ENCODE measurements around the gene AP4S1. TPM values are rescaled to one million over a fixed set of nuclear protein-coding genes. Genes with fewer than 3 reads are reported as not detected.

Gene AP4S1
- total RNA-seq, 1 donor, result 5.6 TPM

GRCh38 chr14:31026077-31026449 is 614 bp downstream of the AP4S1 start, which contains the start of gene STRN3:
STRN3 (minus strand) TSS chr14:31026379; CDS start chr14:31026185, 194 bp downstream.
- no peak for DNase-seq (ENCODE audit: low read depth)
- H3K4me3 ChIP-seq (ENCODE audit: low read depth, low read length), result peak within 1 kb of the TSS; percentile 92
- no peak for TF ChIP-seq CTCF (IDR thresholded peaks at IDR 0.05; ENCODE audit: insufficient read depth, low read depth, low read length)

- no peak for TF ChIP-seq CTCF (IDR thresholded peaks at IDR 0.05; ENCODE audit: insufficient read depth, low read depth, low read length)
- H3K4me3 ChIP-seq (ENCODE audit: low read depth, low read length), result peak overlapping the region; percentile 92
These were observed 1.2 kb downstream of the AP4S1 start for GRCh38 chr14:31026450-31027235.

GRCh38 chr14:31027847-31028246 is 2.4 kb downstream of the AP4S1 start:
- peak overlapping the region; percentile 92 for H3K4me3 ChIP-seq (ENCODE audit: low read depth, low read length)
- TF ChIP-seq CTCF (IDR thresholded peaks at IDR 0.05; ENCODE audit: insufficient read depth, low read depth, low read length), result no peak
- DNase-seq (ENCODE audit: low read depth), result no peak

More at GRCh38 chr14:31026450-31027235, 1.2 kb downstream of the AP4S1 start:
- peak; percentile 97 for DNase-seq (ENCODE audit: low read depth)

- no peak for TF ChIP-seq CTCF (IDR thresholded peaks at IDR 0.05; ENCODE audit: insufficient read depth, low read depth, low read length)
- no peak for DNase-seq (ENCODE audit: low read depth)
- no peak overlapping the region for H3K4me3 ChIP-seq (ENCODE audit: low read depth, low read length)
These were observed 3.8 kb downstream of the AP4S1 start for GRCh38 chr14:31029016-31029970.

- no peak for DNase-seq (ENCODE audit: low read depth)
- H3K4me3 ChIP-seq (ENCODE audit: low read depth, low read length), result no peak overlapping the region
- TF ChIP-seq CTCF (IDR thresholded peaks at IDR 0.05; ENCODE audit: insufficient read depth, low read depth, low read length), result no peak
These were observed 5.0 kb downstream of the AP4S1 start for GRCh38 chr14:31030469-31030868.

- no peak overlapping the region for H3K4me3 ChIP-seq (ENCODE audit: low read depth, low read length)
- TF ChIP-seq CTCF (IDR thresholded peaks at IDR 0.05; ENCODE audit: insufficient read depth, low read depth, low read length), result no peak
- no peak for DNase-seq (ENCODE audit: low read depth)
These were observed 11.1 kb downstream of the AP4S1 start for GRCh38 chr14:31036552-31036951.
